ENCODE measurements around the gene GREM2. TPM values are rescaled to one million over a fixed set of nuclear protein-coding genes. Genes with fewer than 3 reads are reported as not detected.

Gene GREM2
- total and polyA plus RNA-seq, 9 of the 15 experiments (the other 6 are each of a cell fraction or from before 2014, with no cell fraction given), result 0.01 to 0.07 (median 0.05) TPM; not detected in 5

- no peak overlapping the region for H3K9ac ChIP-seq (ENCODE audit: insufficient read depth in 1 of 2, low read depth in 2 of 2, low read length in 2 of 2)
- POLR2A ChIA-PET, result no interaction called here
- CTCF ChIA-PET (ENCODE audit: low intra/inter-chr PET ratio), result no interaction called here
- FAIRE-seq (no peak), ATAC-seq (no peak), DNase-seq (ENCODE audit: extremely low read depth in 1 of 4, low spot score in 3 of 4) (no peak)
- H4K20me1 ChIP-seq (replicated peaks; ENCODE audit: control insufficient read depth, insufficient read depth, low read length), result no peaks in the 10 kb centered on the region
- H3K9me1 ChIP-seq (ENCODE audit: control insufficient read depth, insufficient read depth, low read length), result no peaks in the 10 kb centered on the region
- H3K4me2 ChIP-seq (ENCODE audit: insufficient read depth, low read length), result no peak overlapping the region
- no peak overlapping the region for H3K4me3 ChIP-seq
- no TSS peak for BruUV-seq (replicated peaks)
- in situ Hi-C loops (cut with MboI) (no loop called here), intact Hi-C loops (cut with micrococcal nuclease) (no loop called here)
- H3K79me2 ChIP-seq (ENCODE audit: control insufficient read depth, insufficient read depth, low read length), result no peaks in the 10 kb centered on the region
- no peaks in the 10 kb centered on the region for H3K27me3 ChIP-seq (ENCODE audit: control insufficient read depth in 2 of 2, insufficient read depth in 2 of 2, low read length in 2 of 2)
- no peaks in the 10 kb centered on the region; the same call in 1 of the 2 replicates for H3K9me3 ChIP-seq (replicated peaks; ENCODE audit: control insufficient read depth, insufficient read depth, low read depth, low read length)
- H2AFZ ChIP-seq (ENCODE audit: low read depth, low read length), result no peak overlapping the region
- H3K36me3 ChIP-seq (ENCODE audit: control insufficient read depth, insufficient read depth, low read length), result no peaks in the 10 kb centered on the region
- 6% methylated on average over 7 of the region's 7 CpGs for WGBS (ENCODE audit: insufficient coverage, low coverage, missing lambda C conversion rate)
- no peak for TF ChIP-seq NR0B1 (IDR thresholded peaks at IDR 0.05; ENCODE audit: partially characterized antibody)
- TF ChIP-seq RBM15 (IDR thresholded peaks at IDR 0.05; ENCODE audit: insufficient read depth, low read length), result no peak
- TF ChIP-seq E4F1 (CRISPR knock-in tag; IDR thresholded peaks at IDR 0.05; ENCODE audit: borderline replicate concordance), result no peak
- no peak for TF ChIP-seq HMGN3 (IDR thresholded peaks at IDR 0.05; ENCODE audit: borderline replicate concordance, extremely low read depth, insufficient read length, low read depth, low read length)
- peaks cover 0 to 10% of the 10 kb centered on the region in 2 experiments; a peak in 2 of 5 replicates for H3K4me1 ChIP-seq (replicated peaks in 1 of 2; ENCODE audit: control insufficient read depth in 2 of 2, insufficient read depth in 2 of 2, low read length in 2 of 2)
- no peak overlapping the region for H3K27ac ChIP-seq (ENCODE audit: extremely low read depth, low read depth, low read length)
These were observed 115.6 kb downstream of the GREM2 start for GRCh38 chr1:240496356-240496755.

Measured in K562 (cell line).